ENCODE measurements around the gene HYAL1.
"Not testable (repeated sequence)": the region's sequence is repeated elsewhere in the genome, so short reads cannot be mapped to it uniquely, and the experiment has no call there.

HYAL1 gene

DNA sequence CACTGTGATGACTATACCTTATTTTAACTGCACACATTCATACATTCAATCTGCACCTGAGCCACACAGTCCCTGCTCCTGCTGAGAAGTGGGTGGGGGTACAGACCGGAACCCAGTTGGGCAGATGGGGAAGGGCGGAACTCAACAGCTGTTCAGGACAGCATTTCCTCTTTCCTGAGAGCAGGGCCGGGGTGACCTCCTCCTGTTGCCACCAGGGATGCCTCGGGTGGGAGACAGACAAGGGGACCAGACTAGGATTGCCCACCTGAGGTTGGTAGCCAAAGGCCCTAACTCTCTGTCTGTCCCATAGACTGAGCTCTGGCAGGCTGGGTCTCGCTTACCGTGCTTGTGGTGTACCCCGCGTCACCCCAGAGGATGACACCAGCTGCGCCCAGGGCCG is 15.2 kb upstream of the HYAL1 start:
- H3K4me3 ChIP-seq (ENCODE audit: low read depth, low read length), result no peak overlapping the region
- TF ChIP-seq, protein P1, sequence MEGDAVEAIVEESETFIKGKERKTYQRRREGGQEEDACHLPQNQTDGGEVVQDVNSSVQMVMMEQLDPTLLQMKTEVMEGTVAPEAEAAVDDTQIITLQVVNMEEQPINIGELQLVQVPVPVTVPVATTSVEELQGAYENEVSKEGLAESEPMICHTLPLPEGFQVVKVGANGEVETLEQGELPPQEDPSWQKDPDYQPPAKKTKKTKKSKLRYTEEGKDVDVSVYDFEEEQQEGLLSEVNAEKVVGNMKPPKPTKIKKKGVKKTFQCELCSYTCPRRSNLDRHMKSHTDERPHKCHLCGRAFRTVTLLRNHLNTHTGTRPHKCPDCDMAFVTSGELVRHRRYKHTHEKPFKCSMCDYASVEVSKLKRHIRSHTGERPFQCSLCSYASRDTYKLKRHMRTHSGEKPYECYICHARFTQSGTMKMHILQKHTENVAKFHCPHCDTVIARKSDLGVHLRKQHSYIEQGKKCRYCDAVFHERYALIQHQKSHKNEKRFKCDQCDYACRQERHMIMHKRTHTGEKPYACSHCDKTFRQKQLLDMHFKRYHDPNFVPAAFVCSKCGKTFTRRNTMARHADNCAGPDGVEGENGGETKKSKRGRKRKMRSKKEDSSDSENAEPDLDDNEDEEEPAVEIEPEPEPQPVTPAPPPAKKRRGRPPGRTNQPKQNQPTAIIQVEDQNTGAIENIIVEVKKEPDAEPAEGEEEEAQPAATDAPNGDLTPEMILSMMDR (IDR thresholded peaks at IDR 0.05; ENCODE audit: low read depth, low read length, missing control alignments), result no peak
- peaks cover 9% of the 10 kb centered on the region for H3K36me3 ChIP-seq (replicated peaks)
- no peak for DNase-seq
- no peak overlapping the region for H3K27ac ChIP-seq
- in situ Hi-C loops (cut with HindIII; ENCODE audit: low pct_ligation_motif_present, low sequenced_read_pairs), result no loop called here
- no peaks in the 10 kb centered on the region for H3K27me3 ChIP-seq (replicated peaks)

GRCh38 chr3:50318163-50318562 is 14.8 kb upstream of the HYAL1 start:
- TF ChIP-seq, protein P1 (IDR thresholded peaks at IDR 0.05; ENCODE audit: low read depth, low read length, missing control alignments), result no peak
- Histone ChIP-seq H3K27me3 (replicated peaks) (no peaks in the 10 kb centered on the region), H3K4me3 (ENCODE audit: low read depth, low read length) (no peak overlapping the region), H3K27ac (no peak overlapping the region), H3K36me3 (replicated peaks) (peaks cover 9% of the 10 kb centered on the region)
- in situ Hi-C loops (cut with HindIII; ENCODE audit: low pct_ligation_motif_present, low sequenced_read_pairs), result no loop called here
- no peak for DNase-seq

- peaks cover 9% of the 10 kb centered on the region for H3K36me3 ChIP-seq (replicated peaks)
- in situ Hi-C loops (cut with HindIII; ENCODE audit: low pct_ligation_motif_present, low sequenced_read_pairs), result no loop called here
- no peaks in the 10 kb centered on the region for H3K27me3 ChIP-seq (replicated peaks)
- TF ChIP-seq, protein P1 (IDR thresholded peaks at IDR 0.05; ENCODE audit: low read depth, low read length, missing control alignments), result no peak
- no peak overlapping the region for H3K4me3 ChIP-seq (ENCODE audit: low read depth, low read length)
- no peak for DNase-seq
- H3K27ac ChIP-seq, result no peak overlapping the region
Observed at GRCh38 chr3:50317300-50317699, 13.9 kb upstream of the HYAL1 start.

DNA sequence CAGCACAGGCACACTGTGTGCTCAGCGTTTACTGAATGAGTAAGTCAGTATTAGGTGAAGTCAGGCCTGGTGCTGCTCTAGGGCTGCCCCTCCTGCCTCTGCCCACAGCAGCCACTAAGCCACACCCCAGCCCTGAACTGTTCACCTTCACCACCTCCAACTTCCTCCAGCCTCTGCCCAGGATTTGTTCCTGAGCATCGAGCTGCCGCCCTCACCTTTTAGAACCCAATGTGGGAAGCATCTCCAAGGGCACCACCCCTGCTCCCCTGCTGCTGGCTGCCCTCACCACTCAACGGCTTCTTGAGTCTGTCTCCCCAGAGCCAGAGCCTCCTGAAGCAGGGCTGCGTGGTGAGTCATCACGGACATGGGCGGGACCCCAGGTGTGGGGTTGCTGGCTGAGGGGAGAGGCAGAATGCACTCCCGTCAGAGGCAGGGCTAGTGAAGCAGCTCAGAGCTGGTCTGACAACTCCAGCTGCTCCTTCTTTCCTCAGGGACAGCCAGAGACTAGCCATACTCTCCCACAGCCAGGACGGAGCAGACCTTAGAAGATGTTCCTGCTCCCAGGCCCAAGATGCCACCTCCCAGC is 13.4 kb upstream of the HYAL1 start:
- in situ Hi-C loops (cut with HindIII; ENCODE audit: low pct_ligation_motif_present, low sequenced_read_pairs), result no loop called here
- DNase-seq, result no peak
- Histone ChIP-seq H3K27ac (no peak overlapping the region), H3K36me3 (replicated peaks) (peaks cover 9% of the 10 kb centered on the region), H3K27me3 (replicated peaks) (no peaks in the 10 kb centered on the region), H3K4me3 (ENCODE audit: low read depth, low read length) (no peak overlapping the region)
- TF ChIP-seq, protein P1 (IDR thresholded peaks at IDR 0.05; ENCODE audit: low read depth, low read length, missing control alignments), result no peak

DNA sequence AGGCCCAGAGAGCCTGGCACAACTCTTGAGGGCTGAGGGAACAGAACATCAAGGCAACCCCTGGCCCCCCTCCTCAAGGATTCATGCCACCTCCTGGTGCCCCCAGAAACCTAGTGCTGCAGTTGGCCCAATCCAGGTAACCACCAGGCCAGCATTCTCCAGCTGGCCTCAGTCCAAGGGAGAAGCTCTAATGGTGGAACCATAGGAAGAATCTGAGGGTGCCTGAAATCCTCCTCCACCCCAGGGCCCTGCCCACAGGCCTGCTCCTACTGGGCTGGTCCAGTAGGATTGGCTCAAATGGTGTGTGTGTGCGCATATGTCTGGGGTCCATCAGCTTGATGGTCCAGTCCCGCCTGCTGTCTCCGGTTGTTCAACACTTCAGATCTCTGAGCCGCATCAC is 11.4 kb upstream of the HYAL1 start:
- TF ChIP-seq, protein P1 (IDR thresholded peaks at IDR 0.05; ENCODE audit: low read depth, low read length, missing control alignments), result no peak
- H3K27me3 ChIP-seq (replicated peaks), result no peaks in the 10 kb centered on the region
- H3K27ac ChIP-seq, result no peak overlapping the region
- H3K4me3 ChIP-seq (ENCODE audit: low read depth, low read length), result no peak overlapping the region
- no peak for DNase-seq
- peaks cover 9% of the 10 kb centered on the region for H3K36me3 ChIP-seq (replicated peaks)
- in situ Hi-C loops (cut with HindIII; ENCODE audit: low pct_ligation_motif_present, low sequenced_read_pairs), result no loop called here

- TF ChIP-seq, protein P1 (IDR thresholded peaks at IDR 0.05; ENCODE audit: low read depth, low read length, missing control alignments), result no peak
- no peak for DNase-seq
- Histone ChIP-seq H3K27me3 (replicated peaks) (no peaks in the 10 kb centered on the region), H3K27ac (no peak overlapping the region), H3K4me3 (ENCODE audit: low read depth, low read length) (no peak overlapping the region), H3K36me3 (replicated peaks) (peaks cover 4% of the 10 kb centered on the region)
- in situ Hi-C loops (cut with HindIII; ENCODE audit: low pct_ligation_motif_present, low sequenced_read_pairs), result no loop called here
Observed at GRCh38 chr3:50314342-50314741, 11.0 kb upstream of the HYAL1 start.

DNA sequence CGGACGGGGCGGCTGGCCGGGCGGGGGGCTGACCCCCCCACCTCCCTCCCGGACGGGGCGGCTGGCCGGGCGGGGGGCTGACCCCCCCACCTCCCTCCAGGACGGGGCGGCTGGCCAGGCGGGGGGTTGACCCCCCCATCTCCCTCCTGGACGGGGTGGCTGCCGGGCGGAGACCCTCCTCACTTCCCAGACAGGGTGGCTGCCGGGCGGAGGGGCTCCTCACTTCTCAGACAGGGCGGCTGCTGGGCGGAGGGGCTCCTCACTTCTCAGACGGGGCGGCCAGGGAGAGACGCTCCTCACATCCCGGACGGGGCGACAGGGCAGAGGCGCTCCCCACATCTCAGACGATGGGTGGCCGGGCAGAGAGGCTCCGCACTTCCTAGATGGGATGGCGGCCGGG is 8.7 kb upstream of the HYAL1 start:
- in situ Hi-C loops (cut with HindIII; ENCODE audit: low pct_ligation_motif_present, low sequenced_read_pairs); DNase-seq; H3K27me3 ChIP-seq (replicated peaks); H3K4me3 ChIP-seq (ENCODE audit: low read depth, low read length); H3K27ac ChIP-seq; H3K36me3 ChIP-seq (replicated peaks): not testable (repeated sequence)

Data from brain microvascular endothelial cell (primary cell).